ENCODE measurements around the gene KIFC1. TPM values are rescaled to one million over a fixed set of nuclear protein-coding genes. Genes with fewer than 3 reads are reported as not detected.

Gene KIFC1
- total RNA-seq, 1 experiment from 2014 or later, result 140 TPM

DNA sequence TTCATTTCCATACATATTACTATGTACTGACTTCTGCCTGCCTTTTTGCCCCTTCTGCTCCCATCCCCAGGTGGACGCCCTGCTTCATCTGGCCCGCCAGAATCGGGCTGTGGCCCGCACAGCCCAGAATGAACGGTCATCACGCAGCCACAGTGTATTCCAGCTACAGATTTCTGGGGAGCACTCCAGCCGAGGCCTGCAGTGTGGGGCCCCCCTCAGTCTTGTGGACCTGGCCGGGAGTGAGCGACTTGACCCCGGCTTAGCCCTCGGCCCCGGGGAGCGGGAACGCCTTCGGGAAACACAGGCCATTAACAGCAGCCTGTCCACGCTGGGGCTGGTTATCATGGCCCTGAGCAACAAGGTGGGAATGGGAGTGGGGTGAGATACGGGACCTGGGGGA is 14.5 kb downstream of the KIFC1 start:
- Mint-ChIP-seq H3K27ac (ENCODE audit: unreplicated experiment) (peak overlapping the region; percentile 7), H3K27me3 (ENCODE audit: unreplicated experiment) (no peaks in the 10 kb centered on the region), H3K9me3 (ENCODE audit: low read depth, unreplicated experiment) (no peaks in the 10 kb centered on the region), H3K36me3 (ENCODE audit: insufficient read depth, unreplicated experiment) (peaks cover 79% of the 10 kb centered on the region), H3K4me3 (ENCODE audit: low read depth, unreplicated experiment) (no peak overlapping the region), H3K4me1 (ENCODE audit: low read depth, unreplicated experiment) (peaks cover 10% of the 10 kb centered on the region)
- CTCF ChIA-PET, result no interaction called here
- no peak for DNase-seq
- intact Hi-C loops (cut with micrococcal nuclease; ENCODE audit: unreplicated experiment), result no loop called here
- BruUV-seq (replicated peaks), result no TSS peak
- TF ChIP-seq, protein P1, sequence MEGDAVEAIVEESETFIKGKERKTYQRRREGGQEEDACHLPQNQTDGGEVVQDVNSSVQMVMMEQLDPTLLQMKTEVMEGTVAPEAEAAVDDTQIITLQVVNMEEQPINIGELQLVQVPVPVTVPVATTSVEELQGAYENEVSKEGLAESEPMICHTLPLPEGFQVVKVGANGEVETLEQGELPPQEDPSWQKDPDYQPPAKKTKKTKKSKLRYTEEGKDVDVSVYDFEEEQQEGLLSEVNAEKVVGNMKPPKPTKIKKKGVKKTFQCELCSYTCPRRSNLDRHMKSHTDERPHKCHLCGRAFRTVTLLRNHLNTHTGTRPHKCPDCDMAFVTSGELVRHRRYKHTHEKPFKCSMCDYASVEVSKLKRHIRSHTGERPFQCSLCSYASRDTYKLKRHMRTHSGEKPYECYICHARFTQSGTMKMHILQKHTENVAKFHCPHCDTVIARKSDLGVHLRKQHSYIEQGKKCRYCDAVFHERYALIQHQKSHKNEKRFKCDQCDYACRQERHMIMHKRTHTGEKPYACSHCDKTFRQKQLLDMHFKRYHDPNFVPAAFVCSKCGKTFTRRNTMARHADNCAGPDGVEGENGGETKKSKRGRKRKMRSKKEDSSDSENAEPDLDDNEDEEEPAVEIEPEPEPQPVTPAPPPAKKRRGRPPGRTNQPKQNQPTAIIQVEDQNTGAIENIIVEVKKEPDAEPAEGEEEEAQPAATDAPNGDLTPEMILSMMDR (IDR thresholded peaks at IDR 0.05; ENCODE audit: unreplicated experiment), result no peak

DNA sequence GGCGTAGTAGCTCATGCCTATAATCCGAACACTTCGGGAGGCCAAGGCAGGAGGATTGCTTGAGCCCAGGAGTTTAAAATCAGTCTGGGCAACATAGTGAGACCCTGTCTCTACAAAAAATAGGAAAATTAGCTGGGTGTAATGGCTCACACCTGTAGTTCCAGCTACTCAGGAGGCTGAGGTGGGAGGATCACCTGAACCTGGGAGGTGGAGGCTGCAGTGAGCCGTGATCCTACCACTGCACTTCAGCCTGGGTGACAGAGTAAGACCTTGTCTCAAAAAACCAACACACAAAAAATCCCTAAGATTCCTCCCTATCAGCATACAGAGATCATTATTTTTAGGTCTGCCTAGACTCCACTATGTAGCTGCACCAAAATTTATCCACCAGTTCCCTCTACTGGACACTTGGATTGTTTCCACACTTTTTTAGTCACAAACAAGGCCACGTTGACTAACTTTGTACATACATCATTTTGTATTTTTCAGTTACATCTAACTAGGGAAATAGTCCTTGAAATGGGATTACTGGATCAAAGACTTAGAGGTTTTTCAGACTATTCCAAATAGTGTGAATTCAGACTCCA is 15.6 kb downstream of the KIFC1 start:
- CTCF ChIA-PET, result interaction anchor here (0.9 kb wide), 1 partner anchor 89 kb away, joined by 3 read pairs; the partner anchor contains the start of gene ZBTB22
- no peak for DNase-seq
- intact Hi-C loops (cut with micrococcal nuclease; ENCODE audit: unreplicated experiment), result no loop called here
- Mint-ChIP-seq H3K9me3 (ENCODE audit: low read depth, unreplicated experiment) (no peaks in the 10 kb centered on the region), H3K27me3 (ENCODE audit: unreplicated experiment) (no peaks in the 10 kb centered on the region), H3K4me1 (ENCODE audit: low read depth, unreplicated experiment) (peaks cover 18% of the 10 kb centered on the region), H3K4me3 (ENCODE audit: low read depth, unreplicated experiment) (no peak overlapping the region), H3K36me3 (ENCODE audit: insufficient read depth, unreplicated experiment) (peaks cover 82% of the 10 kb centered on the region), H3K27ac (ENCODE audit: unreplicated experiment) (no peak overlapping the region)
- no TSS peak for BruUV-seq (replicated peaks)
- TF ChIP-seq, protein P1 (IDR thresholded peaks at IDR 0.05; ENCODE audit: unreplicated experiment), result no peak

DNA sequence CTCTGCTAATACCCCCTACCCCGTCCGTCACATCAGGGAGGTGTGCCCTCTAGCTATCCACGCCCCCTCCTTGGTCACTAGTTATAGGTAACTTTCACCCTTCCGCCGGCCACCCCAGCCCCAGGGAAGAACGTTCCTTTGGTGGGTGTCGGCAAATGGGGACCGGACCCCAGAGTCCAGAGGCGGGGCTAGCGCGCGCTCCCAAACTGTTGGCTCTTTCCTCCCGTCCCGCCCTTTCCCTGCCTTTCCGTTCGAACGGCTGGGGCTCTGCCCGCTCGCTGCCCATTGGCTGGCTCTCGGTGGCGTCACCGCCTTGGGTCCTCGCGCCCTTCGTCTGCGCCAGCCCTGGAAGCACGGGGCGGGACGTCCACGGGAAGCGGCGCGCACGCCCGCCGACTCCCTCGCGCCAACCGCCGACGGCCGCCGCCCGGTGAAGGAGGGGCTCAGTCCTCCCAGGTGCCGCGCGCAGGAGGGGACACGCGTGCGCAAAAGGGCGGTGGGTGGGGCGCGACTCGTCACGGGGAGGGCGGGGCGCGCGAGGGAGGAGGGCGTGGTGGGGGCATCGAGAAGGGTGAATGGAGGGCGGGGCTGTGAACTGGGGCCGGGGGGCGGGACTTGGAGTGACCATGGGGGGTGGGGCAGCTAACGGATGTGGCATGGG is 18.6 kb downstream of the KIFC1 start:
- H3K27me3 Mint-ChIP-seq (ENCODE audit: unreplicated experiment), result no peaks in the 10 kb centered on the region
- TF ChIP-seq, protein P1 (IDR thresholded peaks at IDR 0.05; ENCODE audit: unreplicated experiment), result no peak

DNA sequence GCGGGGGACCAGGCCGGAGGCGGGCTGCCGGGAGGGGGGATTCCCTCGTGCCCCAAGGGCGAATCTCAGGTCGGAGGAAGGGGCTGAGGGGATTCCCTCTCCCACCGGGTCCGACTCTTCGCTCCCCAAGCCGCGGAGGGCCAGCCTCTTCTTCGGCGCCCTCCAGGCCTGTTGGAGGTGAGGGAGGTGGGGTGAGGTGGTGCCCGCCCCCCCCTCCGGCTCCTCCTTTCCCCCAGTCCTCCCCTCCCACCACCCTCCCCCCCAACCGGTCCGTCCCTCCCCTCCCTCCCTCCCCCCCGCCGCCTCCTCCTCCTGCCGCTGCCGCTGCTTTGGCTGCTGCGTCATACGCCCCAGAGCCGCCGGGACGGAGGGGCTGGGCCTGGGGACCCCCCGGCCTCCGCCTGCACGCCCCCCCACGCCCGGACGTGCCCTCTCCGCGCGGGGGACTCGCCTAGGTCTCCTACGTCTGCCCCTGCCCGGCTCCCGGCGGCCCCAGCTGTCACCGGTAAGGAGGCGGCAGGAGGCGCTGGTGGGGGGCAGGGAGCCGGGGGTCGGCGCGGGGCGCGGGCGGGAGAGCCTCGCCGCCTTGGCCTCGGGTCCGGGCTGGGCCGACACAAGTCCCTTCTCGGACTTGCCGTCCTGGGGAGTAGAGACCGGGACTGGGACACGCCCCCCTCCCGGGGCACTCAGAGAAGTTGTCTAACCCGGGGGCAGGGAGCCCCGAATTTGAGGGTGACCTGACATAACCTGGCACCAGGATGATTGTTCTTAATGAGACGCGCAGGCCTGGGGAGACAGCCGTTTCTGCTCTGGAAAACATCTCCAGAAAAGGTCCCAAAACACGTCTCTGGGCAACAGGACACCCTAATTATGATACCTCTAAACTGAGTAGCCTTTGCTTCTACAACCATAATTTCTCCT is 19.3 kb downstream of the KIFC1 start, which contains the start of gene PHF1:
TSS of gene PHF1 (plus strand) at position 304 of the 921 bp plus-strand sequence. CDS start 1,250 bp downstream, outside the sequence.
- Mint-ChIP-seq H3K9me3 (ENCODE audit: low read depth, unreplicated experiment) (no peaks in the 10 kb centered on the region), H3K4me3 (ENCODE audit: low read depth, unreplicated experiment) (peak within 1 kb of the TSS; percentile 87), H3K4me1 (ENCODE audit: low read depth, unreplicated experiment) (peaks cover 26% of the 10 kb centered on the region), H3K27ac (ENCODE audit: unreplicated experiment) (peak within 1 kb of the TSS; percentile 94), H3K36me3 (ENCODE audit: insufficient read depth, unreplicated experiment) (peaks cover 85% of the 10 kb centered on the region), H3K27me3 (ENCODE audit: unreplicated experiment) (no peaks in the 10 kb centered on the region)
- DNase-seq, result no peak
- intact Hi-C loops (cut with micrococcal nuclease; ENCODE audit: unreplicated experiment), result no loop called here
- TF ChIP-seq, protein P1 (IDR thresholded peaks at IDR 0.05; ENCODE audit: unreplicated experiment), result no peak
- BruUV-seq (replicated peaks), result TSS peak; percentile 35
- CTCF ChIA-PET, result interaction anchor here (0.6 to 1.5 kb wide), 6 partner anchors 14 to 224 kb away, joined by 3 to 7 read pairs (median 4); partner anchors contain the start of genes RPS18 and ZBTB22

More for the DNA sequence above, 18.6 kb downstream of the KIFC1 start:
- Mint-ChIP-seq H3K4me1 (ENCODE audit: low read depth, unreplicated experiment) (peaks cover 18% of the 10 kb centered on the region), H3K27ac (ENCODE audit: unreplicated experiment) (peak overlapping the region; percentile 94), H3K9me3 (ENCODE audit: low read depth, unreplicated experiment) (no peaks in the 10 kb centered on the region), H3K4me3 (ENCODE audit: low read depth, unreplicated experiment) (peak overlapping the region; percentile 87), H3K36me3 (ENCODE audit: insufficient read depth, unreplicated experiment) (peaks cover 81% of the 10 kb centered on the region)
- peak; percentile 100 for DNase-seq
- intact Hi-C loops (cut with micrococcal nuclease; ENCODE audit: unreplicated experiment), result no loop called here
- no TSS peak for BruUV-seq (replicated peaks)
- CTCF ChIA-PET, result interaction anchor here (0.6 to 1.5 kb wide), 9 partner anchors 15 to 236 kb away, joined by 3 to 7 read pairs (median 4); partner anchors contain the start of genes RPS18 and ZBTB22

Measured in Calu3 (cell line).